Femur (tissue), 1 donor: ENCODE measurements around the gene LIMK2.
"Not testable (repeated sequence)": the region's sequence is repeated elsewhere in the genome, so short reads cannot be mapped to it uniquely, and the experiment has no call there.

Experiments used
- DNase-seq: peaks from one replicate; pipeline ENCODE4 v3.0.0-alpha.2; 2017

LIMK2 gene

GRCh38 chr22:31295360-31295759, 83.3 kb downstream of the LIMK2 start:
- DNase-seq: no peak

DNA sequence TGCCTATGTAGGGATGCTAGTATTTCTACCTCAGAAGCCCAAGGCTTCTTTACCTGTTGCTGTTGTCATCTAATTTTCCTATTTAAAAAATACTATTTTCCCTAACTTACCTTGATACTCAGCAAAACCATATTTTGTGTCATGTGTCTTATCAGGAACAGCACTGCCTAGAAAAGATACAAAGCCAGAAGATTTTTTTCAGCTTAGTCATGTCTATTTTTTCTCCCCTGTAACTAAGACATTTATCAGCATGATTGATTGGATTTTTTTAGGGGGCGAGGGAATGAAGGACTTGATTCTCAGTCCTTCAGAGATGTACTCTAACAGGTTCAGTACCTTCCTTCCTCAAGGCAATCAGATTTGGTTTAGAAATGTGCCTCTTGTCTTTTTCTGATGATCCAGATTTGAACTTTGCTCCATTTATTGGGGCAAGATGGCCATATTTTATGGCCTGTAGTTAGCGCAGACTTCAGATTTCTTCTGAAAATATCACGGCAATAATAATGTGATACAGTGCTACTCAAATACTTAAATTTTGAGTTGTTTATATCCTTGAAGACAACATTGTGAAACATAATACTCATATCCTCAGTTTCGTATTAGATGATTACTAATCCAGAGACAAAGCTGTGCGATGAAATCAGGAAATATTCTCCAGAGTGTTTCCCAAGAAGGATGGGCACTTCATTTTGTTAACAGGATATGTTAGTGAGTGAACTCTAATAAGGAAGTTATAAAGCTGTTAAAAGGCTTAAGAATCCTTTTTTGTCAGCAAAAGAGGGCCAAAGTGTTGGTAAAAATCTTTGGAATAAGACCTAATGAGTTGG, 83.9 kb downstream of the LIMK2 start:
- no peak for DNase-seq

GRCh38 chr22:31300896-31301295, 88.8 kb downstream of the LIMK2 start:
- DNase-seq: no peak

DNA sequence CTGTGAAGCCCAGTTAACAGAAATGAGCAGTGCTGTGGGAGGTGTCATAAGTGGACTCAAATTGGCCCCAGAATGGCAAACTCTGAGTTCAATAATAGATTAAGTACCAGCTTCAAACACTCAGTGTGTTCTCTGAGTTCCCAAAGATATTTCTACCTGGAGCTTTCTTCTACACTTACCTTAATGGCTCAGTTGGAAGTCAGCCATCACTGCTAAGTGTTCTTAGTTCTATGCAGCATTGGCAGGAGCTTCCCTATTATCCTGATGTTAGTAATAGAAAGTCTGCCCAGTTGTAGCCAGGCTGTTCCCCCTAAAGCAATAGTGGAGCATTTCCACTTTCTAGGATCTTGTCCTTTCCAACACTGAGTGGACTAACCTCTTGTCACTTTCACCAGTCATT, 89.9 kb downstream of the LIMK2 start:
- no peak for DNase-seq

DNA sequence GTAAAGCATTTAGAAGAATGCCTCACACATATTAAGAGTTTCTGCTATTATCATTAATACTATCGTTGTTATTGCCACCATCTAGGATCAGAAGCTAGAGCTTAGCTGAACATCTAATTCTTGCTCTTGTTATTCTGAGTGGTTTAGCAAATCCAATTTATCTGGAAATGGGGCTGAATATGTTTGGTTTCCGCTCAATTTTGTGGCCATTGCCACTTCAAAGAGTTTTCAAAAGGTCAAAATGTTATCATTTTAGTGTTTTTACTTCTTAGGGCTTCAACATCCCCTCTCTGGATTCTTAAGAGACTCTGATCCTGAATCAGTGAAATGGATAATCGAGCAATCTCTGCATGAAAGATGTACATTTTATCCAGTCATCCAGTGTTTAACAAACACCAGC, 90.4 kb downstream of the LIMK2 start:
- no peak for DNase-seq

DNA sequence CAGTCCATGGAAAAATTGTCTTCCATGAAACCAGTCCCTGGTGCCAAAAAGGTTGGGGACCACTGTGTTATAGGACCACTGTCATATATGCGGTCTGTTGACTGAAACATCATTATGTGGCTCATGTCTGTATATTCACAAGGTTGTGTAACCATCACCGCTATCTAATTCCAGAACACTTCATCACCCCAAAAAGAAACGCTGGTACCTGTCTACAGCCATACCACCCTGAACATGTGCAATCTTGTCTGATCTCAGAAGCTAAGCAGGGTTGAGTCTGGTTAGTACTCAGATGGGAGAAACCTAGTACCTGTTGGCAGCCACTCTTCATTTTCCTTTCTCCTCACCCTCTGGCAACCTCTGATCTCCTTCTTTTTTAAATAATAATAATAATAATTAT, 93.1 kb downstream of the LIMK2 start:
- no peak for DNase-seq

GRCh38 chr22:31308181-31308580, 96.1 kb downstream of the LIMK2 start:
- DNase-seq: no peak

- peak; percentile 68 for DNase-seq
Measured at GRCh38 chr22:31313366-31314147, 101.5 kb downstream of the LIMK2 start.

GRCh38 chr22:31314220-31314619, 102.1 kb downstream of the LIMK2 start:
- not testable (repeated sequence) for DNase-seq

- DNase-seq: no peak
Measured at GRCh38 chr22:31321421-31321820, 109.3 kb downstream of the LIMK2 start.

GRCh38 chr22:31323578-31324550, 111.8 kb downstream of the LIMK2 start:
- DNase-seq: no peak

- DNase-seq: no peak
Measured at GRCh38 chr22:31326877-31327276, 114.8 kb downstream of the LIMK2 start.

GRCh38 chr22:31327806-31328543, 115.9 kb downstream of the LIMK2 start:
- no peak for DNase-seq

DNA sequence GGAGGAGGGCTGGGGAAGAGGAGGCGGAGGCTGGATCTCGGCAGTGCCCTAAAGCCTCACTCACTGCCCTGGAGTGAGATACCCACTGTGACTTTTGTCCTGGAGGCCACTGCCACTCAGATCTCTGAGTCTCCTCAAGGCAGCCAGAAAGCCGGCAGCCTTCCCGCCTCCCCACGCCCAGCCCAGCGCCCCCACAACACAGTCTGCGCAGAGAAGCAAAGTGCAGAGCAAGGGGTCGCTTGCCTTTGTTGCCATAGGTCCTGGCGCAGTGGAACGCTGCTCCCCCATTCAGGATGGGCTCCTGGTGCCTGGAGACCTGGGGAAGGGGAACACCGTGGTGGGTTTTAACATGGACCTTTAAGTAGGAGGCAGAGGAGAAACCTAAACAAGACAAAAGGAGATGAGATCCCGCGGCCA, 116.5 kb downstream of the LIMK2 start:
- peak; percentile 12 for DNase-seq

GRCh38 chr22:31329029-31329428, 116.9 kb downstream of the LIMK2 start:
- DNase-seq: no peak
